Endodermal cell (in vitro differentiated cells): ENCODE results near the gene MEGF8. TPM values are rescaled to one million over a fixed set of nuclear protein-coding genes. Genes with fewer than 3 reads are reported as not detected.

Experiments used
- DNase-seq: peaks from one replicate; pipeline ENCODE4 v3.0.0-alpha.2; 2017
- H3K27ac ChIP-seq: 2 replicates; pipeline ENCODE4 v1.5.1; 2013; ENCODE audit warnings: mild to moderate bottlenecking, low read depth, low read length, moderate library complexity
- H3K27me3 ChIP-seq: 2 replicates; pipeline ENCODE4 v1.6.1; 2013; ENCODE audit warnings: mild to moderate bottlenecking, low read length, moderate library complexity; ENCODE audit not compliant: insufficient read depth, control insufficient read depth, poor library complexity, severe bottlenecking
- H3K36me3 ChIP-seq: 2 replicates; pipeline ENCODE4 v1.7.0; 2013; ENCODE audit warnings: mild to moderate bottlenecking, low read length, moderate library complexity; ENCODE audit not compliant: control insufficient read depth, insufficient read depth
- H3K4me1 ChIP-seq: one replicate; pipeline ENCODE4 v1.7.0; 2013; ENCODE audit warnings: low read length; ENCODE audit not compliant: control insufficient read depth, insufficient read depth
- H3K4me3 ChIP-seq: 2 replicates; pipeline ENCODE4 v1.5.1; 2013; ENCODE audit warnings: mild to moderate bottlenecking, low read length, moderate library complexity
- H3K9ac ChIP-seq: 2 replicates; pipeline ENCODE4 v1.6.1; 2013; ENCODE audit warnings: mild to moderate bottlenecking, low read length, moderate library complexity; ENCODE audit not compliant: poor library complexity, severe bottlenecking; ENCODE audit errors: extremely low read depth
- H3K9me3 ChIP-seq: 2 replicates; pipeline ENCODE4 v1.6.1; 2013; ENCODE audit warnings: mild to moderate bottlenecking, low read length, moderate library complexity; ENCODE audit not compliant: control insufficient read depth
- H3K27ac Mint-ChIP-seq: 2 replicates; pipeline ENCODE4 v1.8.0; 2020; ENCODE audit warnings: mixed read lengths
- H3K27me3 Mint-ChIP-seq: 2 replicates; pipeline ENCODE4 v1.8.0; 2021; ENCODE audit warnings: mild to moderate bottlenecking, mixed read lengths; ENCODE audit not compliant: insufficient read depth
- H3K36me3 Mint-ChIP-seq: 2 replicates; pipeline ENCODE4 v1.8.0; 2020; ENCODE audit warnings: low read depth, mixed read lengths
- H3K4me1 Mint-ChIP-seq: 2 replicates; pipeline ENCODE4 v1.8.0; 2020; ENCODE audit warnings: mixed read lengths
- H3K4me3 Mint-ChIP-seq: 2 replicates; pipeline ENCODE4 v1.8.0; 2020; ENCODE audit warnings: mild to moderate bottlenecking, moderate library complexity, mixed read lengths
- H3K9me3 Mint-ChIP-seq: 2 replicates; pipeline ENCODE4 v1.8.0; 2020; ENCODE audit warnings: mild to moderate bottlenecking, mixed read lengths
- CTCF ChIP-seq: fragments of 200-600 bp; sonication (generic); conservative IDR thresholded peaks from 2 replicates; pipeline ENCODE4 v1.5.0; 2021; ENCODE audit warnings: antibody characterized with exemption, mild to moderate bottlenecking
- whole genome bisulfite sequencing, 2 experiments: methylation state at CpG; one replicate each; pipeline versions ENCODE4 v1.1.5 to v1.1.7; 2013; ENCODE audit warnings: missing lambda C conversion rate in 2 of 2, mixed read lengths in 1 of 2; ENCODE audit not compliant: insufficient coverage in 1 of 2, insufficient read length in 1 of 2; 5-methylcytosine and 5-hydroxymethylcytosine counted together
- total RNA-seq, 2 donors: library from RNA; stranded (reverse); fragmentation: NEBNext Ultra II Directional in 1 of 2; extraction: Animal tissue kit (Norgen Biotek cat#: 25700) in 1 of 2; gene quantifications; 2 replicates in 1 of 2; 3 replicates in 1 of 2; pipeline ENCODE4 v1.2.1, GENCODE V29; 2021

Gene MEGF8
- total RNA-seq, 2 donors from 2014 or later = 48.0 to 51.4 TPM

GRCh38 chr19:42363614-42364346, 38.3 kb downstream of the MEGF8 start:
- TF ChIP-seq CTCF = no peak
- Histone ChIP-seq H3K9me3 (no peaks in the 10 kb centered on the region), H3K27me3 (no peaks in the 10 kb centered on the region), H3K36me3 (peaks cover 19% of the 10 kb centered on the region), H3K9ac (no peak overlapping the region), H3K4me3 (no peak overlapping the region), H3K4me1 (no peaks in the 10 kb centered on the region), H3K27ac (no peak overlapping the region)
- H3K9me3 Mint-ChIP-seq = peaks cover 3% of the 10 kb centered on the region
- H3K27me3 Mint-ChIP-seq = no peaks in the 10 kb centered on the region
- H3K36me3 Mint-ChIP-seq = peaks cover 59% of the 10 kb centered on the region
- no peak overlapping the region for H3K4me3 Mint-ChIP-seq
- WGBS, 2 experiments = 93 to 95% methylated on average over 16 to 17 of the region's 17 CpGs
- H3K4me1 Mint-ChIP-seq = no peaks in the 10 kb centered on the region
- DNase-seq = no peak
- H3K27ac Mint-ChIP-seq = no peak overlapping the region

- 88 to 100% methylated on average over 1 of the region's 1 CpG for WGBS, 2 experiments
- no peak overlapping the region for H3K4me3 Mint-ChIP-seq
- no peak for DNase-seq
- Histone ChIP-seq H3K9me3 (no peaks in the 10 kb centered on the region), H3K4me1 (peaks cover 4% of the 10 kb centered on the region), H3K9ac (no peak overlapping the region), H3K4me3 (no peak overlapping the region), H3K27me3 (no peaks in the 10 kb centered on the region), H3K27ac (peak overlapping the region; percentile 41), H3K36me3 (peaks cover 23% of the 10 kb centered on the region)
- peaks cover 3% of the 10 kb centered on the region for H3K9me3 Mint-ChIP-seq
- peaks cover 46% of the 10 kb centered on the region for H3K36me3 Mint-ChIP-seq
- peaks cover 6% of the 10 kb centered on the region for H3K4me1 Mint-ChIP-seq
- H3K27me3 Mint-ChIP-seq = no peaks in the 10 kb centered on the region
- H3K27ac Mint-ChIP-seq = no peak overlapping the region
- no peak for TF ChIP-seq CTCF
These were observed 41.2 kb downstream of the MEGF8 start for GRCh38 chr19:42366673-42367072.

- no peaks in the 10 kb centered on the region for H3K27me3 ChIP-seq
- Mint-ChIP-seq H3K27me3 (no peaks in the 10 kb centered on the region), H3K4me3 (no peak overlapping the region), H3K27ac (no peak overlapping the region), H3K4me1 (peaks cover 6% of the 10 kb centered on the region), H3K36me3 (peaks cover 48% of the 10 kb centered on the region), H3K9me3 (peaks cover 3% of the 10 kb centered on the region)
- no peak for TF ChIP-seq CTCF
- peaks cover 4% of the 10 kb centered on the region for H3K4me1 ChIP-seq
- H3K27ac ChIP-seq = no peak overlapping the region
- H3K36me3 ChIP-seq = peaks cover 23% of the 10 kb centered on the region
- no peak for DNase-seq
- H3K9ac ChIP-seq = no peak overlapping the region
- no peak overlapping the region for H3K4me3 ChIP-seq
- 71 to 90% methylated on average over 4 of the region's 4 CpGs for WGBS, 2 experiments
- no peaks in the 10 kb centered on the region for H3K9me3 ChIP-seq
These were observed 42.5 kb downstream of the MEGF8 start for GRCh38 chr19:42367929-42368328.
